Muscle layer of colon (tissue), 2 donors: ENCODE results near the gene CDC23.
"Not testable (repeated sequence)": the region's sequence is repeated elsewhere in the genome, so short reads cannot be mapped to it uniquely, and the experiment has no call there.

Source experiments
- H3K27ac ChIP-seq: one replicate; pipeline ENCODE4 v1.7.0; 2013; ENCODE audit warnings: low read depth, mild to moderate bottlenecking, low read length, moderate library complexity
- H3K27me3 ChIP-seq, 2 donors: one replicate each; pipeline ENCODE4 v1.7.0; 2013; ENCODE audit warnings: low read length in 2 of 2, mild to moderate bottlenecking in 2 of 2; ENCODE audit not compliant: insufficient read depth in 2 of 2, control insufficient read depth in 1 of 2
- H3K36me3 ChIP-seq: one replicate; pipeline ENCODE4 v1.7.0; 2013; ENCODE audit warnings: mild to moderate bottlenecking, low read length; ENCODE audit not compliant: insufficient read depth
- H3K4me1 ChIP-seq: one replicate; pipeline ENCODE4 v1.7.0; 2013; ENCODE audit warnings: mild to moderate bottlenecking, low read length; ENCODE audit not compliant: insufficient read depth
- H3K4me3 ChIP-seq, 2 donors: one replicate each; pipeline ENCODE4 v1.7.0; 2013; ENCODE audit warnings: low read length in 2 of 2, low read depth in 1 of 2, mild to moderate bottlenecking in 1 of 2, moderate library complexity in 1 of 2
- H3K9ac ChIP-seq: one replicate; pipeline ENCODE4 v1.7.0; 2013; ENCODE audit warnings: low read length
- H3K9me3 ChIP-seq: one replicate; pipeline ENCODE4 v1.7.0; 2013; ENCODE audit warnings: mild to moderate bottlenecking, low read length
- donor health status: abdominal sarcoma.
- donor health status: Adenocarcinoma of cecum.

CDC23 gene

GRCh38 chr5:138213161-138214029, at the start of gene CDC23:
Gene CDC23, minus strand, starts transcription at chr5:138213323. Its CDS starts 11 bp downstream, at chr5:138213312.
- Histone ChIP-seq H3K27me3 (no peaks in the 10 kb centered on the region), H3K9me3 (no peaks in the 10 kb centered on the region), H3K9ac (peak within 1 kb of the TSS; percentile 88), H3K4me1 (peaks cover 15% of the 10 kb centered on the region), H3K27ac (peak within 1 kb of the TSS; percentile 81), H3K4me3 (peak within 1 kb of the TSS; percentile 79 to 88), H3K36me3 (peaks cover 7% of the 10 kb centered on the region)

GRCh38 chr5:138258704-138259292, 45.7 kb upstream of the CDC23 start:
- Histone ChIP-seq H3K9me3 (no peaks in the 10 kb centered on the region), H3K4me3 (no peak overlapping the region), H3K27ac (no peak overlapping the region), H3K36me3 (no peaks in the 10 kb centered on the region), H3K27me3 (no peaks in the 10 kb centered on the region), H3K9ac (no peak overlapping the region), H3K4me1 (no peaks in the 10 kb centered on the region)

GRCh38 chr5:138257583-138257982, 44.5 kb upstream of the CDC23 start:
- H3K27me3 ChIP-seq, result no peaks in the 10 kb centered on the region
- H3K4me1 ChIP-seq, result no peaks in the 10 kb centered on the region
- no peaks in the 10 kb centered on the region for H3K36me3 ChIP-seq
- no peaks in the 10 kb centered on the region for H3K9me3 ChIP-seq
- no peak overlapping the region for H3K9ac ChIP-seq
- H3K4me3 ChIP-seq, result no peak overlapping the region
- no peak overlapping the region for H3K27ac ChIP-seq

GRCh38 chr5:138252944-138253343, 39.8 kb upstream of the CDC23 start:
- Histone ChIP-seq H3K9me3 (no peaks in the 10 kb centered on the region), H3K27me3 (no peaks in the 10 kb centered on the region), H3K36me3 (no peaks in the 10 kb centered on the region), H3K4me1 (no peaks in the 10 kb centered on the region), H3K27ac (no peak overlapping the region), H3K4me3 (no peak overlapping the region), H3K9ac (no peak overlapping the region)

- not testable (repeated sequence) for H3K9me3 ChIP-seq, H3K27ac ChIP-seq, H3K4me3 ChIP-seq, H3K27me3 ChIP-seq, H3K4me1 ChIP-seq, H3K36me3 ChIP-seq, H3K9ac ChIP-seq
Measured at GRCh38 chr5:138247800-138248199, 34.7 kb upstream of the CDC23 start.

GRCh38 chr5:138246822-138247221, 33.7 kb upstream of the CDC23 start:
- H3K4me1 ChIP-seq, result peaks cover 3% of the 10 kb centered on the region
- H3K9me3 ChIP-seq, result no peaks in the 10 kb centered on the region
- no peak overlapping the region for H3K9ac ChIP-seq
- H3K36me3 ChIP-seq, result no peaks in the 10 kb centered on the region
- H3K27ac ChIP-seq, result no peak overlapping the region
- H3K27me3 ChIP-seq, result no peaks in the 10 kb centered on the region
- no peak overlapping the region for H3K4me3 ChIP-seq

- no peak overlapping the region for H3K4me3 ChIP-seq
- H3K4me1 ChIP-seq, result peaks cover 5% of the 10 kb centered on the region
- no peak overlapping the region for H3K9ac ChIP-seq
- H3K27me3 ChIP-seq, result no peaks in the 10 kb centered on the region
- no peaks in the 10 kb centered on the region for H3K9me3 ChIP-seq
- H3K27ac ChIP-seq, result no peak overlapping the region
- H3K36me3 ChIP-seq, result no peaks in the 10 kb centered on the region
Measured at GRCh38 chr5:138246334-138246733, 33.2 kb upstream of the CDC23 start.

GRCh38 chr5:138245717-138246116, 32.6 kb upstream of the CDC23 start:
- H3K27me3 ChIP-seq, result no peaks in the 10 kb centered on the region
- no peak overlapping the region for H3K9ac ChIP-seq
- H3K27ac ChIP-seq, result no peak overlapping the region
- H3K4me1 ChIP-seq, result peaks cover 8% of the 10 kb centered on the region
- no peak overlapping the region for H3K4me3 ChIP-seq
- no peaks in the 10 kb centered on the region for H3K36me3 ChIP-seq
- H3K9me3 ChIP-seq, result no peaks in the 10 kb centered on the region

GRCh38 chr5:138243794-138244193, 30.7 kb upstream of the CDC23 start:
- Histone ChIP-seq H3K4me3 (no peak overlapping the region), H3K27ac (no peak overlapping the region), H3K9me3 (no peaks in the 10 kb centered on the region), H3K27me3 (no peaks in the 10 kb centered on the region), H3K9ac (no peak overlapping the region), H3K36me3 (no peaks in the 10 kb centered on the region), H3K4me1 (peaks cover 8% of the 10 kb centered on the region)

GRCh38 chr5:138241688-138242571, 28.8 kb upstream of the CDC23 start:
- H3K4me1 ChIP-seq, result peaks cover 8% of the 10 kb centered on the region
- H3K9me3 ChIP-seq, result no peaks in the 10 kb centered on the region
- H3K27me3 ChIP-seq, result no peaks in the 10 kb centered on the region
- H3K9ac ChIP-seq, result peak overlapping the region; percentile 53
- peak overlapping the region; percentile 35 for H3K27ac ChIP-seq
- H3K4me3 ChIP-seq, result peak overlapping the region; percentile 66
- no peaks in the 10 kb centered on the region for H3K36me3 ChIP-seq

- Histone ChIP-seq H3K4me1 (peaks cover 8% of the 10 kb centered on the region), H3K36me3 (no peaks in the 10 kb centered on the region), H3K27ac (no peak overlapping the region), H3K27me3 (no peaks in the 10 kb centered on the region), H3K4me3 (no peak overlapping the region), H3K9me3 (no peaks in the 10 kb centered on the region), H3K9ac (no peak overlapping the region)
Measured at GRCh38 chr5:138240650-138241385, 27.7 kb upstream of the CDC23 start.
